DOHH2 (cell line): Measurements from ENCODE around the gene VGLL4.

Source experiments
- H3F3A ChIP-seq: fragments of 200-600 bp; sonication (generic), shearing (Covaris generic); 2 replicates; pipeline ENCODE4 v1.6.0; 2016; ENCODE audit warnings: antibody characterized with exemption, mild to moderate bottlenecking; ENCODE audit not compliant: control insufficient read depth, insufficient read depth
- H3K27ac ChIP-seq: fragments of 200-600 bp; sonication (generic); 2 replicates; pipeline ENCODE4 v1.5.1; 2014; ENCODE audit warnings: low read depth, mild to moderate bottlenecking, low read length, moderate library complexity
- H3K27me3 ChIP-seq: fragments of 200-600 bp; sonication (generic); 2 replicates; pipeline ENCODE4 v1.6.1; 2014; ENCODE audit warnings: mild to moderate bottlenecking, low read length, mixed read lengths; ENCODE audit not compliant: control insufficient read depth
- H3K36me3 ChIP-seq: fragments of 200-600 bp; sonication (generic); 2 replicates; pipeline ENCODE4 v1.6.1; 2014; ENCODE audit warnings: mild to moderate bottlenecking, low read length, moderate library complexity, mixed read lengths; ENCODE audit not compliant: control insufficient read depth
- H3K4me1 ChIP-seq: fragments of 200-600 bp; sonication (generic); 2 replicates; pipeline ENCODE4 v1.6.1; 2014; ENCODE audit warnings: mild to moderate bottlenecking, low read length, mixed read lengths; ENCODE audit not compliant: control insufficient read depth
- H3K4me2 ChIP-seq: fragments of 200-600 bp; sonication (generic); 2 replicates; pipeline ENCODE4 v1.6.0; 2014; ENCODE audit warnings: mild to moderate bottlenecking, low read length, moderate library complexity
- H3K4me3 ChIP-seq: fragments of 200-600 bp; sonication (generic); 2 replicates; pipeline ENCODE4 v1.5.1; 2014; ENCODE audit warnings: mild to moderate bottlenecking, low read length, mixed read lengths
- H3K79me2 ChIP-seq: fragments of 200-600 bp; sonication (generic); 2 replicates; pipeline ENCODE4 v1.6.1; 2014; ENCODE audit warnings: mild to moderate bottlenecking, low read length, mixed read lengths; ENCODE audit not compliant: control insufficient read depth
- H3K9me2 ChIP-seq: fragments of 200-600 bp; sonication (generic); replicated peaks from 2 replicates; pipeline ENCODE4 v1.6.1; 2014; ENCODE audit warnings: mild to moderate bottlenecking, low read length, mixed read lengths; ENCODE audit not compliant: control insufficient read depth
- H3K9me3 ChIP-seq: fragments of 200-600 bp; sonication (generic); 2 replicates; pipeline ENCODE4 v1.6.1; 2014; ENCODE audit warnings: antibody characterized with exemption, low read length, mixed read lengths; ENCODE audit not compliant: control insufficient read depth, insufficient read depth
- H4K20me1 ChIP-seq: fragments of 200-600 bp; sonication (generic); 2 replicates; pipeline ENCODE4 v1.6.0; 2014; ENCODE audit warnings: low read depth, mild to moderate bottlenecking, antibody characterized with exemption, low read length, moderate library complexity; ENCODE audit not compliant: control insufficient read depth, insufficient read depth
- EZH2phosphoT487 ChIP-seq: fragments of 200-600 bp; sonication (generic); IDR thresholded peaks from 2 replicates; pipeline ENCODE4 v1.6.1; 2017; ENCODE audit warnings: borderline replicate concordance, mild to moderate bottlenecking, antibody characterized with exemption, low read length, moderate library complexity, mixed read lengths
- TF ChIP-seq, protein P1 (sequence below): fragments of 200-600 bp; sonication (generic); IDR thresholded peaks from one replicate; pipeline ENCODE4 v1.5.1; 2014; ENCODE audit warnings: antibody characterized with exemption, mild to moderate bottlenecking, low read depth, low read length; ENCODE audit not compliant: poor library complexity, severe bottlenecking

The VGLL4 gene

DNA sequence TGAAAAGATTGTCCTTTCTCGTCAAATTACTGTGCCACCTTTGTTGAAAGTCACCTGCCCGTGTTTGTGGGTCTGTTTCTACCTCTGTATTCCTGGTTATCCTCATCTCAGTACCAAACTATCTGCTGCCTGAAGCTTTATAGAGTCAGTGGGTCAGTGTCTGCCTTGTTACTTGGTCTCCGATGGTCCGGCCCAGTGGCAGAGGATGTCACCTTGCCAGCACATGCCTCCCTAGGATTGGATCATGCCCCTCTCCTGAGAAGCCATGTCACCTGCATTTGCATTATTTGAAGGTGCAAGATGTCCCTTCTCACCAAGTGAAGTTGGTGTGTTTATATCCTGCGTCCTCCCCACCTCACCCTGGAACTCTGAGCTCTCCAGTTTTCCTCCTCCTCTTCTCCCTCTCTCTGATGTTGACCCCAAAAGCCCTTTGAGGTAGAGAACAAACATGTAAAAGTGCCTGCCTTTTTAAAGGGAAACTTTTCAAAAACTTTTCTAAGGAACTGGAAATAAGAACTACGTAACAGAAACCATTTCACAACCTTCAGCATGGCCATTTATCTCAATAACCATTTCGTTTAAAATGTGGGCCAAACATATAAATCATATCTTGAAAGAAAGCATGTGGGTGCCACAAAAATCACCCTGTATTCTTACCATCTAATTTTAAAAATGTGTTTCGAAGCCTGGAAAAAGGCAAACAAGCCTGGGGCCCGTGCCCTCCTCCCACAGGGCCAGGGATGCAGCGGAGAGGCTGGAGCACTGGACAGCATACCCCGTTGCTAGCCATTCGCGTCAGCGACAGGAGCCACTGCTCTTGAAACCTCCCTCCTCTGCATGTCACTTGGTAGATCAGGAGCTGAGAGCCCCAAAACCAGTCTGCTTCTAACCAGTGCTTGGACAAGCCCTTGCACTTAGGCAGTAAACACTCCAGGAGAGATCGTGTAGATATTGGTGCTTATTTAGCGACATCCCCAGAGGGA lies 102.1 kb downstream of the VGLL4 start:
- H4K20me1 ChIP-seq = no peaks in the 10 kb centered on the region

DNA sequence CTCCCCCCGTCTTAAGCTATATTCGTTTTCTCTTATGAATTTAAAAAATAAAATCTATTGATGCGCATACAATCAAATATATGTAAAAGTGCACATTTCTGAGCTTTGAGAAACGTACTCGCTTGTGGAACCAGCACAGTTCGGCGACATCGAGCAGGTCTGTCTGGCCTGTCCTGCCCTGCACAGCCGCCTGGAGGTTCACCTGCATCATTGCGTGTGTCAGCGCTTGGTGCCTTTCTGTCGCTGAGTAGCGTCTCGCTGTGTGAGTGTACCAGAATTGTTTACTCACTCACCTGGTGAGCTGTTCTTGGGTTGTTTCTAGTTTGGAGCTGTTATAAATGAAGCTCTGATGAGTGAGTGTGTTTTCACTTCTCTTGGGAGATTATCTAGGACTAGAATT lies 104.0 kb downstream of the VGLL4 start:
- no peaks in the 10 kb centered on the region for H3K79me2 ChIP-seq
- H3K4me3 ChIP-seq = no peak overlapping the region
- TF ChIP-seq EZH2phosphoT487 = no peak
- TF ChIP-seq, protein P1, sequence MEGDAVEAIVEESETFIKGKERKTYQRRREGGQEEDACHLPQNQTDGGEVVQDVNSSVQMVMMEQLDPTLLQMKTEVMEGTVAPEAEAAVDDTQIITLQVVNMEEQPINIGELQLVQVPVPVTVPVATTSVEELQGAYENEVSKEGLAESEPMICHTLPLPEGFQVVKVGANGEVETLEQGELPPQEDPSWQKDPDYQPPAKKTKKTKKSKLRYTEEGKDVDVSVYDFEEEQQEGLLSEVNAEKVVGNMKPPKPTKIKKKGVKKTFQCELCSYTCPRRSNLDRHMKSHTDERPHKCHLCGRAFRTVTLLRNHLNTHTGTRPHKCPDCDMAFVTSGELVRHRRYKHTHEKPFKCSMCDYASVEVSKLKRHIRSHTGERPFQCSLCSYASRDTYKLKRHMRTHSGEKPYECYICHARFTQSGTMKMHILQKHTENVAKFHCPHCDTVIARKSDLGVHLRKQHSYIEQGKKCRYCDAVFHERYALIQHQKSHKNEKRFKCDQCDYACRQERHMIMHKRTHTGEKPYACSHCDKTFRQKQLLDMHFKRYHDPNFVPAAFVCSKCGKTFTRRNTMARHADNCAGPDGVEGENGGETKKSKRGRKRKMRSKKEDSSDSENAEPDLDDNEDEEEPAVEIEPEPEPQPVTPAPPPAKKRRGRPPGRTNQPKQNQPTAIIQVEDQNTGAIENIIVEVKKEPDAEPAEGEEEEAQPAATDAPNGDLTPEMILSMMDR = no peak
- no peak overlapping the region for H3K27ac ChIP-seq
- no peaks in the 10 kb centered on the region for H3K36me3 ChIP-seq
- H3K9me3 ChIP-seq = no peaks in the 10 kb centered on the region
- no peaks in the 10 kb centered on the region for H3K27me3 ChIP-seq
- no peaks in the 10 kb centered on the region for H4K20me1 ChIP-seq
- no peak overlapping the region for H3K4me2 ChIP-seq
- H3K4me1 ChIP-seq = peaks cover 10% of the 10 kb centered on the region
- no peaks in the 10 kb centered on the region for H3F3A ChIP-seq
- H3K9me2 ChIP-seq = no peaks in the 10 kb centered on the region

More for the DNA sequence above, 102.1 kb downstream of the VGLL4 start:
- no peaks in the 10 kb centered on the region for H3K36me3 ChIP-seq
- no peak overlapping the region for H3K4me3 ChIP-seq
- no peaks in the 10 kb centered on the region for H3K79me2 ChIP-seq
- H3F3A ChIP-seq = no peaks in the 10 kb centered on the region
- H3K27ac ChIP-seq = no peak overlapping the region
- H3K4me2 ChIP-seq = no peak overlapping the region
- TF ChIP-seq EZH2phosphoT487 = no peak
- TF ChIP-seq, protein P1 = no peak
- no peaks in the 10 kb centered on the region for H3K9me3 ChIP-seq
- H3K4me1 ChIP-seq = peaks cover 10% of the 10 kb centered on the region
- H3K9me2 ChIP-seq = no peaks in the 10 kb centered on the region
- no peaks in the 10 kb centered on the region for H3K27me3 ChIP-seq

DNA sequence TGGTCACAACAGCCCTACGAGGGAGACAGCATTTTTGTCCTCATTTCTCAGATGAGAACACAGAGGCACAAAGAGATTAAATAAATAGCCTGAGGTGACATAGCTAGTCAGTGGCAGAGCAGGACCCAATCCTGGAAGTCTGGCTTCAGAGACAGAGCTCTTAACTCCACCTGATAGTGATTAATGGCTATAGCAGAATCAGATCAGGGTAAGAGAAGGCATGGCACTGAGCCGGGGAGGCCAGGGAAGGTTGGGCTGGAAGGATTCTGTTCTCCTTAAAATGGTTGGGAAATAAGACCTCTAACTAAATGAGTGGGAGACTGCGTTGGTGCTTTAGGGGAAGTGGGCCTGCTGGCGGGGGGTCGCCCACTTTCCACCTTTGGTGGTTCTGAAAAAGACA lies 104.5 kb downstream of the VGLL4 start:
- Histone ChIP-seq H3K4me2 (no peak overlapping the region), H3K79me2 (no peaks in the 10 kb centered on the region), H3K27ac (no peak overlapping the region), H4K20me1 (no peaks in the 10 kb centered on the region), H3F3A (no peaks in the 10 kb centered on the region), H3K36me3 (no peaks in the 10 kb centered on the region), H3K9me3 (no peaks in the 10 kb centered on the region), H3K27me3 (no peaks in the 10 kb centered on the region), H3K9me2 (no peaks in the 10 kb centered on the region), H3K4me1 (peaks cover 10% of the 10 kb centered on the region), H3K4me3 (no peak overlapping the region)
- TF ChIP-seq, protein P1 = no peak
- no peak for TF ChIP-seq EZH2phosphoT487
